HEK293 (cell line): ENCODE measurements around the gene WWC1.
A peak's percentile ranks its signal among the peaks of the same experiment; 100 is the strongest.

Experiments used
- CTCF ChIA-PET: fragments of 350-600 bp; formaldehyde crosslinking; extraction: SDS; loops from one replicate; lab custom pipeline; 2021; ENCODE audit warnings: antibody characterized with exemption; lab: Yijun Ruan, JAX
- POLR2A ChIA-PET: fragments of 300-600 bp; formaldehyde crosslinking; extraction: SDS; loops from one replicate; lab custom pipeline; 2020; ENCODE audit warnings: antibody characterized with exemption, inconsistent platforms; lab: Yijun Ruan, JAX
- H3K27ac ChIP-seq: fragments of 200-500 bp; sonication (Bioruptor generic); 2 replicates; pipeline ENCODE4 v1.5.1; 2014; ENCODE audit warnings: low read depth, low read length, control low read depth, inconsistent platforms; ENCODE audit errors: extremely low read depth
- H3K36me3 ChIP-seq, 2 experiments: fragments of 200-500 bp in 1 of 2; sonication (Bioruptor generic) in 1 of 2; 1 replicate in 1 of 2; 2 replicates in 1 of 2; pipeline ENCODE4 v1.5.1; 2014 to 2017; ENCODE audit warnings: inconsistent platforms in 2 of 2, low read length in 2 of 2; ENCODE audit not compliant: control insufficient read depth in 2 of 2, insufficient read depth in 1 of 2
- H3K4me1 ChIP-seq: fragments of 200-500 bp; sonication (Bioruptor generic); 2 replicates; pipeline ENCODE4 v1.5.1; 2014; ENCODE audit warnings: mild to moderate bottlenecking, low read length, inconsistent platforms; ENCODE audit not compliant: control insufficient read depth, insufficient read depth
- H3K4me3 ChIP-seq: 2 replicates; pipeline ENCODE4 v1.5.1; 2011; ENCODE audit warnings: low read depth, mild to moderate bottlenecking, control low read depth, low read length, moderate library complexity
- H3K9me3 ChIP-seq: fragments of 200-500 bp; sonication (Bioruptor generic); 2 replicates; pipeline ENCODE4 v1.5.1; 2014; ENCODE audit warnings: low read depth, low read length, inconsistent platforms; ENCODE audit not compliant: control insufficient read depth, insufficient read depth
- GLI4 ChIP-seq: fragments of 450-650 bp; formaldehyde crosslinking; IDR thresholded peaks from 2 replicates; pipeline ENCODE4 v1.5.1; 2016; ENCODE audit warnings: missing biosample characterization, missing genetic modification characterization
- IKZF3 ChIP-seq: fragments of 450-650 bp; IDR thresholded peaks from 2 replicates; pipeline ENCODE4 v1.5.0; 2018; ENCODE audit warnings: missing biosample characterization, mild to moderate bottlenecking, missing genetic modification characterization, moderate library complexity
- MEIS1 ChIP-seq: sonication (generic); formaldehyde crosslinking; IDR thresholded peaks from 2 replicates; pipeline ENCODE4 v1.8.1; 2022; ENCODE audit warnings: missing genetic modification reagents, mild to moderate bottlenecking, borderline replicate concordance
- PRDM1 ChIP-seq: fragments of 450-650 bp; formaldehyde crosslinking; IDR thresholded peaks from 2 replicates; pipeline ENCODE4; 2016; ENCODE audit warnings: missing biosample characterization, missing genetic modification characterization
- SCRT2 ChIP-seq: fragments of 450-650 bp; formaldehyde crosslinking; IDR thresholded peaks from 2 replicates; pipeline ENCODE4 v1.5.1; 2016; ENCODE audit warnings: missing biosample characterization, missing genetic modification characterization
- ZNF146 ChIP-seq: fragments of 450-650 bp; formaldehyde crosslinking; IDR thresholded peaks from 2 replicates; pipeline ENCODE4 v1.5.1; 2016; ENCODE audit warnings: missing biosample characterization, missing genetic modification characterization
- ZNF174 ChIP-seq: fragments of 450-650 bp; formaldehyde crosslinking; IDR thresholded peaks from 2 replicates; pipeline ENCODE4 v1.5.0; 2017; ENCODE audit warnings: missing biosample characterization, mild to moderate bottlenecking, missing genetic modification characterization
- ZNF23 ChIP-seq: fragments of 450-650 bp; formaldehyde crosslinking; IDR thresholded peaks from 2 replicates; pipeline ENCODE4 v1.5.1; 2016; ENCODE audit warnings: missing biosample characterization, missing genetic modification characterization, borderline replicate concordance
- ZNF426 ChIP-seq: fragments of 450-650 bp; formaldehyde crosslinking; IDR thresholded peaks from 2 replicates; pipeline ENCODE4 v1.5.1; 2017; ENCODE audit warnings: missing biosample characterization, missing genetic modification characterization, mild to moderate bottlenecking, inconsistent platforms, moderate library complexity
- TF ChIP-seq, protein P1 (sequence below): fragments of 450-650 bp; formaldehyde crosslinking; conservative IDR thresholded peaks from 2 replicates; pipeline ENCODE4 v1.5.1; 2016; ENCODE audit warnings: low read depth, missing biosample characterization, missing genetic modification characterization
- TF ChIP-seq, protein P2 (sequence below): fragments of 450-650 bp; formaldehyde crosslinking; IDR thresholded peaks from 2 replicates; pipeline ENCODE4 v1.5.1; 2016; ENCODE audit warnings: missing biosample characterization, missing genetic modification characterization
- TF ChIP-seq, protein P3 (sequence below): fragments of 450-650 bp; formaldehyde crosslinking; IDR thresholded peaks from 2 replicates; pipeline ENCODE4 v1.5.1; 2016; ENCODE audit warnings: missing biosample characterization, missing genetic modification characterization, borderline replicate concordance
- TF ChIP-seq, protein P4 (sequence below): fragments of 450-650 bp; formaldehyde crosslinking; IDR thresholded peaks from 2 replicates; pipeline ENCODE4 v1.5.1; 2016; ENCODE audit warnings: missing biosample characterization, missing genetic modification characterization
- TF ChIP-seq, protein P5 (sequence below): fragments of 450-650 bp; formaldehyde crosslinking; IDR thresholded peaks from 2 replicates; pipeline ENCODE4; 2016; ENCODE audit warnings: missing biosample characterization, missing genetic modification characterization

WWC1 gene

DNA sequence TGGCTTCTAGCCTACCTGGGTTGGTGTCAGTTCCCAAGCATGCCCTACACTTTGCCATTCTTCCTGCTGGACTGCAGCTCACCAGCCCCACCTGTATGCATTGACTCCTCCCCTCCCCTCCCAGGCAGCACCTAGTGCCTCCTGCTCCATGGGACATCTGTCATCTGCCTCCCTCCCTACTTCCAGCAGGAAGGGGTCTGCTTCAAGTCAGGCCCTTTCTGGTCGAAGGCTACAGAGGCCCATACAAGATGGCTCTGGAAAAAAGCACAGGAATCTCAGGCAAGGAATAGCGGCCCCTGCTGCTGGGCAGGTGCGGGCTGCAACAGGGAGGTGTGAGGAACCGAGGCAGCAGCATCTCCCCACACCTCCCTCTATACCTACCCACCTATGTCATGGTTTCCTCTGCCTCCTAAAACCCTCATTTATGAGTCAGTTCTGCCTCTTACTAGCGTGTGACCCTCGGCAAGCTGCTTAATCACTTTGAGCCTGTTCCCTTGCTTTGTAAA is 19.7 kb downstream of the WWC1 start:
- ChIA-PET CTCF (interaction anchor here (1.0 to 1.9 kb wide), 4 partner anchors 8 to 17 kb away, joined by 3 to 7 read pairs (median 4); no protein-coding TSS in a partner anchor), POLR2A (no interaction called here)
- H3K4me3 ChIP-seq: no peak overlapping the region
- no peaks in the 10 kb centered on the region; a peak in 1 of 3 replicates for H3K36me3 ChIP-seq
- TF ChIP-seq ZNF146 (tag by site-specific recombination): no peak
- TF ChIP-seq PRDM1 (tag by site-specific recombination): no peak
- TF ChIP-seq SCRT2: peak; percentile 45; the same call in 1 of the 2 replicates
- no peaks in the 10 kb centered on the region for H3K4me1 ChIP-seq
- no peak overlapping the region for H3K27ac ChIP-seq
- H3K9me3 ChIP-seq: no peaks in the 10 kb centered on the region

DNA sequence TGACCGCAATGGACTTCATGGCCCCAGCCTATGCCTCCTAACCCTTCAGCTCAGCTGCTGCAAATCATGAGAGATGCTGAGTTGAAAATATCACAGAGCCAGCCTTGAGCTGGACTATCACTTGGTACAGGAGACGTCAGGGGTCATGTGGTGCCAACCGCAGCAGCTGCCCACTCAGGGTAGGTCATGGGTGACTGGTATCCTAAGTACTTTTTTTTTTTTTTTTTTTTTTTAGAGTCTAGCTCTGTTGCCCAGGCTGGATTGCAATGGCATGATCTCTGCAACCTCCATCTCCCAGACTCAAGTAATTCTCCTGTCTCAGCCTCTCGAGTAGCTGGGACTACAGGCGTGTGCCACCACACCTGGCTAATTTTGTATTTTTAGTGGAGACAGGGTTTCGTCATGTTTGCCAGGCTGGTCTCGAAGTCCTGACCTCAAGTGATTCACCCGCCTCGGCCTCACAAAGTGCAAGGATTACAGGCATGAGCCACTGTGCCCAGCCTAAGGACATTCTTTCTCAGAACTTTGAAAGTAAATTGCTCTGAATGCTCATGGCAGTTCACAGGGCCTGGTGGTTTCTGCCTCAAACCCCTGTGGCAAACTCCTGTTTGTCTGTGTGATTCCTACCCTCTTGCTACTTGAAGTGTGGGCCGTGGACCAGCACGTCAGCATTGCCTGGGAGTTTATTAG is 21.3 kb downstream of the WWC1 start:
- no peak overlapping the region for H3K4me3 ChIP-seq
- H3K27ac ChIP-seq: no peak overlapping the region
- H3K4me1 ChIP-seq: peaks cover 8% of the 10 kb centered on the region; the same call in 1 of the 2 replicates
- ChIA-PET CTCF (interaction anchor here (0.5 to 1.9 kb wide), 3 partner anchors 19 to 506 kb away, joined by 3 to 7 read pairs (median 4); no protein-coding TSS in a partner anchor), POLR2A (interaction anchor here (0.7 kb wide), 1 partner anchor 12 kb away, joined by 4 read pairs; no protein-coding TSS in a partner anchor)
- H3K36me3 ChIP-seq: no peaks in the 10 kb centered on the region; a peak in 1 of 3 replicates
- no peak for TF ChIP-seq MEIS1
- TF ChIP-seq, protein P1, sequence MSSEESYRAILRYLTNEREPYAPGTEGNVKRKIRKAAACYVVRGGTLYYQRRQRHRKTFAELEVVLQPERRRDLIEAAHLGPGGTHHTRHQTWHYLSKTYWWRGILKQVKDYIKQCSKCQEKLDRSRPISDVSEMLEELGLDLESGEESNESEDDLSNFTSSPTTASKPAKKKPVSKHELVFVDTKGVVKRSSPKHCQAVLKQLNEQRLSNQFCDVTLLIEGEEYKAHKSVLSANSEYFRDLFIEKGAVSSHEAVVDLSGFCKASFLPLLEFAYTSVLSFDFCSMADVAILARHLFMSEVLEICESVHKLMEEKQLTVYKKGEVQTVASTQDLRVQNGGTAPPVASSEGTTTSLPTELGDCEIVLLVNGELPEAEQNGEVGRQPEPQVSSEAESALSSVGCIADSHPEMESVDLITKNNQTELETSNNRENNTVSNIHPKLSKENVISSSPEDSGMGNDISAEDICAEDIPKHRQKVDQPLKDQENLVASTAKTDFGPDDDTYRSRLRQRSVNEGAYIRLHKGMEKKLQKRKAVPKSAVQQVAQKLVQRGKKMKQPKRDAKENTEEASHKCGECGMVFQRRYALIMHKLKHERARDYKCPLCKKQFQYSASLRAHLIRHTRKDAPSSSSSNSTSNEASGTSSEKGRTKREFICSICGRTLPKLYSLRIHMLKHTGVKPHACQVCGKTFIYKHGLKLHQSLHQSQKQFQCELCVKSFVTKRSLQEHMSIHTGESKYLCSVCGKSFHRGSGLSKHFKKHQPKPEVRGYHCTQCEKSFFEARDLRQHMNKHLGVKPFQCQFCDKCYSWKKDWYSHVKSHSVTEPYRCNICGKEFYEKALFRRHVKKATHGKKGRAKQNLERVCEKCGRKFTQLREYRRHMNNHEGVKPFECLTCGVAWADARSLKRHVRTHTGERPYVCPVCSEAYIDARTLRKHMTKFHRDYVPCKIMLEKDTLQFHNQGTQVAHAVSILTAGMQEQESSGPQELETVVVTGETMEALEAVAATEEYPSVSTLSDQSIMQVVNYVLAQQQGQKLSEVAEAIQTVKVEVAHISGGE (tag by site-specific recombination): no peak
- TF ChIP-seq, protein P2, sequence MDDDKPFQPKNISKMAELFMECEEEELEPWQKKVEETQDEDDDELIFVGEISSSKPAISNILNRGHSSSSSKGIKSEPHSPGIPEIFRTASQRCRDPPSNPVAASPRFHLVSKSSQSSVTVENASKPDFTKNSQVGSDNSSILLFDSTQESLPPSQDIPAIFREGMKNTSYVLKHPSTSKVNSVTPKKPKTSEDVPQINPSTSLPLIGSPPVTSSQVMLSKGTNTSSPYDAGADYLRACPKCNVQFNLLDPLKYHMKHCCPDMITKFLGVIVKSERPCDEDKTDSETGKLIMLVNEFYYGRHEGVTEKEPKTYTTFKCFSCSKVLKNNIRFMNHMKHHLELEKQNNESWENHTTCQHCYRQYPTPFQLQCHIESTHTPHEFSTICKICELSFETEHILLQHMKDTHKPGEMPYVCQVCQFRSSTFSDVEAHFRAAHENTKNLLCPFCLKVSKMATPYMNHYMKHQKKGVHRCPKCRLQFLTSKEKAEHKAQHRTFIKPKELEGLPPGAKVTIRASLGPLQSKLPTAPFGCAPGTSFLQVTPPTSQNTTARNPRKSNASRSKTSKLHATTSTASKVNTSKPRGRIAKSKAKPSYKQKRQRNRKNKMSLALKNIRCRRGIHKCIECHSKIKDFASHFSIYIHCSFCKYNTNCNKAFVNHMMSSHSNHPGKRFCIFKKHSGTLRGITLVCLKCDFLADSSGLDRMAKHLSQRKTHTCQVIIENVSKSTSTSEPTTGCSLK (tag by site-specific recombination): no peak
- TF ChIP-seq ZNF426: no peak
- TF ChIP-seq, protein P3, sequence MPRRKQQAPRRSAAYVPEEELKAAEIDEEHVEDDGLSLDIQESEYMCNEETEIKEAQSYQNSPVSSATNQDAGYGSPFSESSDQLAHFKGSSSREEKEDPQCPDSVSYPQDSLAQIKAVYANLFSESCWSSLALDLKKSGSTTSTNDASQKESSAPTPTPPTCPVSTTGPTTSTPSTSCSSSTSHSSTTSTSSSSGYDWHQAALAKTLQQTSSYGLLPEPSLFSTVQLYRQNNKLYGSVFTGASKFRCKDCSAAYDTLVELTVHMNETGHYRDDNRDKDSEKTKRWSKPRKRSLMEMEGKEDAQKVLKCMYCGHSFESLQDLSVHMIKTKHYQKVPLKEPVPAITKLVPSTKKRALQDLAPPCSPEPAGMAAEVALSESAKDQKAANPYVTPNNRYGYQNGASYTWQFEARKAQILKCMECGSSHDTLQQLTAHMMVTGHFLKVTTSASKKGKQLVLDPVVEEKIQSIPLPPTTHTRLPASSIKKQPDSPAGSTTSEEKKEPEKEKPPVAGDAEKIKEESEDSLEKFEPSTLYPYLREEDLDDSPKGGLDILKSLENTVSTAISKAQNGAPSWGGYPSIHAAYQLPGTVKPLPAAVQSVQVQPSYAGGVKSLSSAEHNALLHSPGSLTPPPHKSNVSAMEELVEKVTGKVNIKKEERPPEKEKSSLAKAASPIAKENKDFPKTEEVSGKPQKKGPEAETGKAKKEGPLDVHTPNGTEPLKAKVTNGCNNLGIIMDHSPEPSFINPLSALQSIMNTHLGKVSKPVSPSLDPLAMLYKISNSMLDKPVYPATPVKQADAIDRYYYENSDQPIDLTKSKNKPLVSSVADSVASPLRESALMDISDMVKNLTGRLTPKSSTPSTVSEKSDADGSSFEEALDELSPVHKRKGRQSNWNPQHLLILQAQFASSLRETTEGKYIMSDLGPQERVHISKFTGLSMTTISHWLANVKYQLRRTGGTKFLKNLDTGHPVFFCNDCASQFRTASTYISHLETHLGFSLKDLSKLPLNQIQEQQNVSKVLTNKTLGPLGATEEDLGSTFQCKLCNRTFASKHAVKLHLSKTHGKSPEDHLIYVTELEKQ (tag by site-specific recombination): no peak
- TF ChIP-seq ZNF174 (tag by site-specific recombination): no peak
- no peak for TF ChIP-seq ZNF23 (tag by site-specific recombination)
- TF ChIP-seq, protein P4, sequence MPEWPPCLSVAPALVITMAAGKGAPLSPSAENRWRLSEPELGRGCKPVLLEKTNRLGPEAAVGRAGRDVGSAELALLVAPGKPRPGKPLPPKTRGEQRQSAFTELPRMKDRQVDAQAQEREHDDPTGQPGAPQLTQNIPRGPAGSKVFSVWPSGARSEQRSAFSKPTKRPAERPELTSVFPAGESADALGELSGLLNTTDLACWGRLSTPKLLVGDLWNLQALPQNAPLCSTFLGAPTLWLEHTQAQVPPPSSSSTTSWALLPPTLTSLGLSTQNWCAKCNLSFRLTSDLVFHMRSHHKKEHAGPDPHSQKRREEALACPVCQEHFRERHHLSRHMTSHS (tag by site-specific recombination): no peak
- TF ChIP-seq IKZF3 (tag by site-specific recombination): no peak
- no peak for TF ChIP-seq GLI4 (tag by site-specific recombination)
- TF ChIP-seq, protein P5, sequence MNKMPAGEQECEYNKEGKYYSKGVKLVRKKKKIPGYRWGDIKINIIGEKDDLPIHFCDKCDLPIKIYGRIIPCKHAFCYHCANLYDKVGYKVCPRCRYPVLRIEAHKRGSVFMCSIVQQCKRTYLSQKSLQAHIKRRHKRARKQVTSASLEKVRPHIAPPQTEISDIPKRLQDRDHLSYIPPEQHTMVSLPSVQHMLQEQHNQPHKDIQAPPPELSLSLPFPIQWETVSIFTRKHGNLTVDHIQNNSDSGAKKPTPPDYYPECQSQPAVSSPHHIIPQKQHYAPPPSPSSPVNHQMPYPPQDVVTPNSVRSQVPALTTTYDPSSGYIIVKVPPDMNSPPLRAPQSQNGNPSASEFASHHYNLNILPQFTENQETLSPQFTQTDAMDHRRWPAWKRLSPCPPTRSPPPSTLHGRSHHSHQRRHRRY (tag by site-specific recombination): no peak
- TF ChIP-seq, all 188 proteins: peak for 0
- no peaks in the 10 kb centered on the region for H3K9me3 ChIP-seq
